ENCODE results near the gene BNIP5. TPM values are rescaled to one million over a fixed set of nuclear protein-coding genes. Genes with fewer than 3 reads are reported as not detected.

The BNIP5 gene
- total RNA-seq, 1 donor from 2014 or later, result not detected

DNA sequence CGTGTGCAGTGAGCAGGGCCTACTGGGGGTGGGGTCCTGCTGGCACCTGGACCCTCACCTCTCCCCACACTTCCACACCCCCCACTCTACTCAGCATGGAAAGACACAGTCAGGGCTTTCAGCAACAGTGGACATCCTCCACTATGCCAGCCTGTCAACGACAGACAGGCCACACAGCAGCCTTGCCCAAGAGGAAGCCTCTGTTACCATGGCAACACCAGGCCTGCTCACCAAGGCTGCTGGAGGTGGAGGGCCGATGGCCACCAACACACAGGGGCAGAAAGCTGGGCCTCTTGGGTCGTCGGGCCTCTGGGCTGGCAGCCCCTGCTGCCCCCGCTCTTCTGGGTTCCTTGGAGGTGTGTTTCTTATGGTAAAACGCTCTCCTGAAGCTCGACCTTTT is 13.6 kb downstream of the BNIP5 start:
- DNase-seq, result no peak

DNA sequence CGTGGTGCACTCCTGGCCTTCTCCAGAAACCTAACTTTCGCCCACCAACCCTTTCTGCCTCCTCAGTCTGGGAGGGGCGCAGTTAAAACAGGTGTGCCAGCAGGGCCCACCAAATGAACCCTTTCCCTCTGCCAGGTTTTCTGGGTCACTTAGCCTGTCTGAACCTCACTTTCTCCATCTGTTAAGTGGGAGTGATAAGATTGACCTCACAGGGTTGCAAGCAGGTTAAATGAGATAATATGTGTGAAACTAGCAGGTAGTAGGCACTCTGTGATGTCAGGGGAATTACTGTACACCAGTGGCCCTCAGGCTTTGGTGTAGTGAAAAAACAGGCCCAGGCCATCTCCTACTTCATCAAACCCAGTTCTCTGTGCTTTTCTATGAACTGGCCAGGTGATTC is 14.1 kb downstream of the BNIP5 start:
- DNase-seq, result no peak

- DNase-seq, result no peak
Measured at GRCh38 chr6:36320475-36320874, 16.2 kb downstream of the BNIP5 start.

- DNase-seq, result no peak
Measured at GRCh38 chr6:36319821-36320220, 16.9 kb downstream of the BNIP5 start.

DNA sequence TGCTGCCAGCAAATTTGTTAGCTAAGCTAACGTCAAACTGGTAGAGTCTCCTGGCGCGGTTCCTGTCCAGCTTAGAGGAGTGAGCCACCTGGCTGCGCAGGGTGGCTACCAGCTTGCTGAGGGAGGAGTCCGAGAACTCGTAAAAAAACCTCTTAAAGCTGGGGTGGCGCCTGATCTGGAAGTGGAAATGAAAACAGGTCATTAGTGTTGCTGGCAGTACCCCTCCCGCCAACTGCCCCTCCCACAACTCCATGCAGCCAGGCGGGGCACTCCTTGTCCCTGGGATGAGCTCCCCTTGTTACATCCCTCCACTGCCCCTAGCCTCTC is 17.3 kb downstream of the BNIP5 start:
- DNase-seq, result no peak

- no peak for DNase-seq
Measured at GRCh38 chr6:36318690-36319435, 17.8 kb downstream of the BNIP5 start.

- DNase-seq, result no peak
Measured at GRCh38 chr6:36317623-36318022, 19.1 kb downstream of the BNIP5 start.

DNA sequence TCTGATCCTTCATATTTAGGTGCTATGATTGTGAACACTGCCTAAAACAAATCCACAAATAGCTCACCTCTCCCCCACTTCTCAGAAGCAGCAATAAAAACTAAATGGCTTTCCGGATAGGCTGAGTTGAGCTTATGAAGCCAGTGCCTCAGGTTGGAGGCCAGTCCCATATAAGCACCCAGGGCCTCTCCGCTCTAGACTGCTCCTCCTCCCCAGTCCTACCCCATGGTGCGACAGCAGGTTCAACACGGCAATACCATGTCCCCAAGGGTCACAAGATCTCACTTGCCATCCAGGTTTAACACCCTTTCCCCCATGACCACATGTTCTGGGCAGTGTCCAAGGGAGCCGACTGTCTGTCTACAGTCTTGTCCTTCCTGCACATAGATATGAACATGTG is 20.8 kb downstream of the BNIP5 start:
- no peak for DNase-seq

- DNase-seq, result no peak
Measured at GRCh38 chr6:36314221-36315014, 22.3 kb downstream of the BNIP5 start.

- DNase-seq, result no peak
Measured at GRCh38 chr6:36313649-36313936, 23.1 kb downstream of the BNIP5 start.

DNA sequence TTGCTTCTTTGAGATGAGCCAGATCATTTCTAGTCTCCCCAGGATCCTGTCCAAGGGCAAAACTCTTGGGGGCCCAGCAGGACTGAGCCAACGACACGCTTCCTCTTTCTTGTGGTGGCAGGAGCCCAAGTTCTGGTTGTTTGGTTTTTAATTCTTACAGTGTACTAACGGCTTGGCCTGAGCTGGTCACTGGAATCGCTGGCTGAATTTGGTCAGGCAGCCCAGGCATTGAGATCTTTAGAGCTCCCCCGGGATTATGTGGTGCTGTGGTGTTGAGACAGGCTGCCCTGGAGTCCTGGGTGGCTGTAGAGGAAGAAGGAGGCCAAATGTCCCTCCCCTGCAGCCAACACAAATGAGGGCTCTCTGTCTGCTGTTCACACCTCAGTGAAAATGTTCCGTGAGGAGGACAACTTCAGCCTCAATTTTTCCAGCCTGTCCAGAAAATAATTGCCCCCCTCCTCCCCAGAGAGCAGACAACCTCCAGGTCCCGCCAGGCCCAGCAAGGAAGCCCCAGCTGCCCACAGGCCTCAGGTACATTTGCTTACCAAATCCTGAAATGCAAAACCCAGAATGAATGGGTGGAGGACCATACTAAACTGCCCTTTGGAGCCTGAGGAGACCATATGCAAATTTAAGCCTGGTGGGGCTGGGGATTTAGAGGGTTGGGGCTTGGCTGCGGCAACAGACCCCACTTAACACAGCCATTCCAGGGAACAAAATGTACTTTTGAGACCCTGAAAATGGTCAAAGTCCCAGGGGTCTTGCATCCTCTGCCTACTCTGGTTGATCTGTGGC is 23.6 kb downstream of the BNIP5 start:
- no peak for DNase-seq

- no peak for DNase-seq
Measured at GRCh38 chr6:36309900-36310299, 26.8 kb downstream of the BNIP5 start.

DNA sequence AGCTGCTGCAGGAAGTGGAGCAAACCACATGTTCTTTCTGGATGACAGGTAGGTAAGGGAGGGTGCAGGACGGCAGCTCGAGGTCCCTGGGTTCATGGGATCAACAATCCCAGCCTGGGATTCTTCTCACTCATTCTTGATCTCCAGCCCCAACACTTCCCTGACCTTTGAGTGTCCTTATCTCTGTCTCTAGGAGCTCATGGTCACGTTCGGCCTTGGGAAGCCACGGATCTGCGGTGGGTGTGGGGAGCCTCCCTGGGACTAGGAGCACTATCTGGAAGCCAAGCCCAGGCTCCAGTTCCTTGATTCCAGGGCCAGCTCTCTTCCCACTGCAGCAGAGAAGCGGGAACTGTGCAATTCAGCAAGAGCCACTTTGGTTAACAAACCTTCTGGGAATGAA is 27.5 kb downstream of the BNIP5 start:
- DNase-seq, result no peak

- no peak for DNase-seq
Measured at GRCh38 chr6:36308514-36308913, 28.2 kb downstream of the BNIP5 start.

GRCh38 chr6:36306375-36306774 is 30.3 kb downstream of the BNIP5 start:
- DNase-seq, result no peak

GRCh38 chr6:36305885-36306284 is 30.8 kb downstream of the BNIP5 start:
- no peak for DNase-seq

DNA sequence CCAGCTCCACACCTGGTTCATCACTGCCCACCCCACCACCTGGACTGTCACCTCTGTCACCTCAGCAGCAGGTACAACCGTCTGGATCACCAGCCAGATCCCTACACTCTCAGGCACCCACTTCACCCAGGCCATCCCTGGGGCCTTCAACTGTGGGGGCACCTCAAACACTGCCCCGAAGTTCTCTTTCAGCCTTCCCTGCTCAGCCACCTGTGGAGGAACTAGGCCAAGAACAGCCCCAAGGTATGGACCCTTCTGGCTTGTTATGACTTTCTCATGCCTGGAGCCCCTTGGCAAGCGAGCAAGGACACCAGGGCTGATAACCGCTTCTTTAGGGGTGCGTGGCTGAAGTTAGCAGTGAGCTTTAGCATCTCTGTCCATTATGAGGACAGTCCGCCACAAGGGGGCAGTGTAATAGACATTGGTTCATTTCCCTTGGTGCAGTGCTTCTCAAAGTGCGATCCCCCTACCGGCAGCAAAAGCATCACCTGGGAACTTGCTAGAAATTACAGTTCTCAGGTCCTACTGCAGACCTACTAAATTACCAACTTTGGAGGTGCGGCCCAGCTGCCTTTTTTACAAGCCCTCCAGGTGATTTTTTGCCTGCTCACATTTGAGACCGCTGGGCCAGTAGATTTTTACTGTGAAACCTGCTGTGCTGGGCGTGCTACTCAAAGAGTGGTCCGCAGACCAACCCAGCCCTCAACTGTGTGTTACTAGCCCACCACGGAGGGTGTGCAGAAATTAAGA is 34.3 kb downstream of the BNIP5 start:
- peak; percentile 94 for DNase-seq

- DNase-seq, result no peak
Measured at GRCh38 chr6:36301781-36302180, 34.9 kb downstream of the BNIP5 start.

DNA sequence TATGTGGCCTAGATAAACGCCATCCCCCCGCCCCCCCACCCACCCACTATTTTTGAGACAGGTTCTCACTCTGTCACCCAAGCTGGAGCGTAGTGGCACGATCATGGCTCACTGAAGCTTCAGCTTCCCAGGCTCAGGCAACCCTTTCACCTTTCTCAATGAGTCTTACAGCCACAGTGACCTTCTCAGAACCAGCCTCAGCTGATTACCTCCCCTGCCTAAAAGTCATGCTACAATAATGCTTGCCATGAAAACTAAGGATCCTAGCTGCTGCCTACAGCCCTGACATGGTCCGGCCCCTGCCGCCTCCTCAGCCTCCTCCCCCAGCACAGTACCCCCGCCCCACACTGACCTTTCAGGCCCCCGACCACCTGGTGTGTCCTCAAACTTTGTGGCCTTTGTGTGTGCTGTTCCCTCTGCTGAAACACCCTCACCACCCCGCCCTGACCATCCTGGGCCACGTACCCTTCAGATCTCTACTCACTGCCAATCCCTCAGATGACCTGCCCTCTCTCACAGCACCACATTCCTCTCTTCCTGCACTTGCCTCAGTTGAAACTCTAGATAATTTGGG is 35.5 kb downstream of the BNIP5 start:
- DNase-seq, result no peak

GRCh38 chr6:36298027-36298426 is 38.7 kb downstream of the BNIP5 start:
- DNase-seq, result no peak

DNA sequence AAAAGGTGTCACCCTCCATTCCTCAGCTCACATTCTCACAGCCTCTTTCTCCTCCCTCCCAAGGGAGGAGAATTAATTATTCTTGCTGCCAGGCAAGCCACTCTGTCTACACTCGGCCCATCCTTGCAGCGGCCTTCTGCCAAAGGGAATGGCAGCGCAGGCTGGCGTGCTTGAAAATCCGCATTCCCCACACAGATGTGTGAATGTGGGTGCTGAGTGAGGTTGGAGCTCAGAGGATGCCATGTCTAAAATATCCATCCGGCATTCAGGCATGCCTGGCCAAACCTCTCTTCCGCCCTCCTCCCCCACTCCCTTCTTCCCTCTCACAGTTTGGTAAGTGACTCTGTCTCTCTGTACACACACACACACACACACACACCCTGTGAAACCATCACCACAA is 39.2 kb downstream of the BNIP5 start:
- no peak for DNase-seq

- DNase-seq, result no peak
Measured at GRCh38 chr6:36297051-36297450, 39.6 kb downstream of the BNIP5 start.
